IMR-90 (cell line): ENCODE data around the gene GJC2. TPM values are rescaled to one million over a fixed set of nuclear protein-coding genes. Genes with fewer than 3 reads are reported as not detected.

Experiments used
- ATAC-seq: fragments of 200-7000 bp; cut with Tn5 transposase; 2 replicates; pipeline ENCODE4 v1.9.1; 2020; ENCODE audit warnings: low read depth, mild to moderate bottlenecking, moderate library complexity
- BruUV-seq: library from RNA; stranded (reverse); fragments of 400-500 nt; replicated peaks from 2 replicates; lab custom pipeline; 2021; lab: Mats Ljungman, UMichigan
- CTCF ChIA-PET: fragments of 300-600 bp; formaldehyde crosslinking; extraction: SDS; loops from one replicate; lab custom pipeline; 2021; ENCODE audit warnings: antibody characterized with exemption; lab: Yijun Ruan, JAX
- POLR2A ChIA-PET: fragments of 300-600 bp; sonication (Branson Sonifier 250); formaldehyde crosslinking; loops from one replicate; lab custom pipeline; 2022; ENCODE audit warnings: antibody characterized with exemption; ENCODE audit not compliant: unreplicated experiment; lab: Charles Lee
- DNase-seq: peaks from one replicate; pipeline ENCODE4 v3.0.0; 2013
- H2AFZ ChIP-seq: replicated peaks from 2 replicates; pipeline ENCODE3; 2013; ENCODE audit warnings: low read length, mild to moderate bottlenecking; ENCODE audit not compliant: poor library complexity
- H2AK5ac ChIP-seq: 2 replicates; pipeline ENCODE4 v1.6.1; 2013; ENCODE audit warnings: low read depth, low read length, inconsistent platforms
- H2AK9ac ChIP-seq: replicated peaks from 2 replicates; pipeline ENCODE3; 2013; ENCODE audit warnings: mild to moderate bottlenecking, low read depth, low read length, moderate library complexity; ENCODE audit not compliant: poor library complexity
- H2BK120ac ChIP-seq: 2 replicates; pipeline ENCODE4 v1.6.1; 2013; ENCODE audit warnings: low read depth, low read length, inconsistent platforms
- H2BK15ac ChIP-seq: 3 replicates; pipeline ENCODE4 v1.6.1; 2013; ENCODE audit warnings: low read depth, low read length, inconsistent platforms
- H2BK20ac ChIP-seq: 2 replicates; pipeline ENCODE4 v1.6.1; 2013; ENCODE audit warnings: low read depth, mild to moderate bottlenecking, inconsistent platforms, low read length, moderate library complexity
- H2BK5ac ChIP-seq: 2 replicates; pipeline ENCODE4 v1.6.1; 2013; ENCODE audit warnings: mild to moderate bottlenecking, low read depth, low read length, inconsistent platforms; ENCODE audit not compliant: poor library complexity, severe bottlenecking
- H3K14ac ChIP-seq: replicated peaks from 2 replicates; pipeline ENCODE4 v1.6.1; 2013; ENCODE audit warnings: low read depth, low read length, inconsistent platforms
- H3K18ac ChIP-seq: 2 replicates; pipeline ENCODE4 v1.6.1; 2013; ENCODE audit warnings: low read depth, low read length, control low read depth
- H3K23ac ChIP-seq: 2 replicates; pipeline ENCODE4 v1.6.1; 2013; ENCODE audit warnings: low read depth, low read length, inconsistent platforms
- H3K27ac ChIP-seq: 2 replicates; pipeline ENCODE4 v1.5.1; 2013; ENCODE audit warnings: mild to moderate bottlenecking, control low read depth, low read length; ENCODE audit not compliant: insufficient read depth
- H3K27me3 ChIP-seq: 2 replicates; pipeline ENCODE4 v1.6.1; 2013; ENCODE audit warnings: low read length; ENCODE audit not compliant: control insufficient read depth, insufficient read depth
- H3K36me3 ChIP-seq: 2 replicates; pipeline ENCODE4 v1.6.1; 2013; ENCODE audit warnings: low read length, mixed read lengths; ENCODE audit not compliant: control insufficient read depth, insufficient read depth
- H3K4ac ChIP-seq: 2 replicates; pipeline ENCODE4 v1.6.1; 2013; ENCODE audit warnings: low read depth, low read length, inconsistent platforms
- H3K4me1 ChIP-seq: 2 replicates; pipeline ENCODE4 v1.6.1; 2013; ENCODE audit warnings: low read length, mixed read lengths; ENCODE audit not compliant: control insufficient read depth, insufficient read depth
- H3K4me2 ChIP-seq: 2 replicates; pipeline ENCODE4 v1.6.1; 2013; ENCODE audit warnings: low read depth, mild to moderate bottlenecking, control low read depth, low read length, moderate library complexity
- H3K4me3 ChIP-seq: 2 replicates; pipeline ENCODE4 v1.5.1; 2013; ENCODE audit warnings: low read depth, mild to moderate bottlenecking, control low read depth, low read length, moderate library complexity; ENCODE audit not compliant: insufficient read depth
- H3K56ac ChIP-seq: 2 replicates; pipeline ENCODE4 v1.6.1; 2013; ENCODE audit warnings: low read length, inconsistent platforms; ENCODE audit not compliant: insufficient read depth; ENCODE audit errors: extremely low read depth
- H3K79me1 ChIP-seq, 2 experiments: 2 replicates each; pipeline ENCODE4 v1.6.1; 2013; ENCODE audit warnings: low read length in 2 of 2, inconsistent platforms in 1 of 2, low read depth in 1 of 2
- H3K9ac ChIP-seq: 2 replicates; pipeline ENCODE4 v1.6.1; 2013; ENCODE audit warnings: low read depth, low read length, control low read depth
- H3K9me1 ChIP-seq: 2 replicates; pipeline ENCODE4 v1.6.1; 2013; ENCODE audit warnings: low read length, inconsistent platforms; ENCODE audit not compliant: insufficient read depth
- H3K9me3 ChIP-seq: 2 replicates; pipeline ENCODE4 v1.6.1; 2013; ENCODE audit warnings: low read length; ENCODE audit not compliant: control insufficient read depth, insufficient read depth
- H4K20me1 ChIP-seq: 2 replicates; pipeline ENCODE4 v1.6.1; 2013; ENCODE audit warnings: low read length, inconsistent platforms; ENCODE audit not compliant: insufficient read depth
- H4K5ac ChIP-seq: 2 replicates; pipeline ENCODE4 v1.6.1; 2013; ENCODE audit warnings: mild to moderate bottlenecking, low read depth, low read length, control low read depth
- H4K8ac ChIP-seq, 2 experiments: 2 replicates each; pipeline ENCODE4 v1.6.1; 2013; ENCODE audit warnings: low read depth in 2 of 2, low read length in 2 of 2, control low read depth in 1 of 2, inconsistent platforms in 1 of 2
- H4K91ac ChIP-seq: 2 replicates; pipeline ENCODE4 v1.6.1; 2013; ENCODE audit warnings: low read depth, low read length, inconsistent platforms; ENCODE audit not compliant: insufficient read depth
- BHLHE40 ChIP-seq: fragments of 150-350 bp; IDR thresholded peaks from 2 replicates; pipeline ENCODE4 v1.6.1; 2016; ENCODE audit warnings: mild to moderate bottlenecking, low read depth, low read length
- MAZ ChIP-seq: IDR thresholded peaks from 2 replicates; pipeline ENCODE4 v1.6.1; 2012; ENCODE audit warnings: low read depth, mild to moderate bottlenecking, low read length, improper control_type of control experiment, moderate library complexity, borderline replicate concordance
- MXI1 ChIP-seq: IDR thresholded peaks from 2 replicates; pipeline ENCODE4 v1.6.1; 2012; ENCODE audit warnings: low read depth, mild to moderate bottlenecking, low read length, moderate library complexity, borderline replicate concordance
- NFE2L2 ChIP-seq: fragments of 150-350 bp; IDR thresholded peaks from 2 replicates; pipeline ENCODE4 v1.6.1; 2016; ENCODE audit warnings: low read depth, mild to moderate bottlenecking, low read length
- POLR2A ChIP-seq: IDR thresholded peaks from 2 replicates; pipeline ENCODE4 v1.6.1; 2012; ENCODE audit warnings: mild to moderate bottlenecking, low read depth, low read length
- RFX5 ChIP-seq: IDR thresholded peaks from 2 replicates; pipeline ENCODE4 v1.8.0; 2012; ENCODE audit warnings: low read depth, mild to moderate bottlenecking, low read length, moderate library complexity
- SMC3 ChIP-seq: fragments of 150-350 bp; IDR thresholded peaks from 2 replicates; pipeline ENCODE4 v1.6.1; 2016; ENCODE audit warnings: low read depth, mild to moderate bottlenecking, antibody characterized with exemption, low read length, moderate library complexity
- WGBS, 2 experiments: methylation state at CpG; one replicate each; pipeline versions ENCODE4 v1.1.5 to v1.1.7; 2013; ENCODE audit warnings: missing lambda C conversion rate in 2 of 2; ENCODE audit not compliant: insufficient read length in 1 of 2; ENCODE audit errors: extremely low coverage in 2 of 2; 5-methylcytosine and 5-hydroxymethylcytosine counted together
- dilution Hi-C: fragments of 300-500 bp; cut with HindIII; formaldehyde crosslinking; loops from one replicate; pipeline ENCODE4 v1.14.3; 2018; ENCODE audit warnings: low sequenced_read_pairs; ENCODE audit not compliant: unreplicated experiment
- in situ Hi-C: fragments of 300-500 bp; cut with MboI; formaldehyde crosslinking; loops from 3 replicates; pipeline ENCODE4 v1.14.3; 2019; ENCODE audit warnings: low sequenced_read_pairs, inconsistent platforms, mixed read lengths
- intact Hi-C: fragments of 100-400 bp; cut with micrococcal nuclease; formaldehyde crosslinking; loops from 2 replicates; pipeline ENCODE4 v1.10.0; 2022
- polyA plus RNA-seq, 3 experiments: library from polyadenylated mRNA; depleted of rRNA; stranded (reverse); fragments of >200 nt; gene quantifications; 2 replicates each; pipeline ENCODE4 v1.2.3, GENCODE V29; 2012; ENCODE audit warnings: low replicate concordance in 1 of 3
- total RNA-seq: library from RNA; depleted of rRNA; stranded (reverse); fragments of >200 nt; gene quantifications from 2 replicates; pipeline ENCODE4 v1.2.3, GENCODE V29; 2012
- TF ChIP-seq, protein P1 (sequence below): fragments of 150-350 bp; IDR thresholded peaks from 2 replicates; pipeline ENCODE4 v1.6.1; 2016; ENCODE audit warnings: low read depth, mild to moderate bottlenecking, low read length, moderate library complexity, borderline replicate concordance
- TF ChIP-seq, protein P2 (sequence below): conservative IDR thresholded peaks from 2 replicates; pipeline ENCODE4 v1.5.1; 2012; ENCODE audit warnings: mild to moderate bottlenecking, low read depth, low read length, improper control_type of control experiment

The GJC2 gene
- total and polyA plus RNA-seq, 2 of the 4 experiments (the other 2 are of a cell fraction), result 1.1 to 1.7 TPM

DNA sequence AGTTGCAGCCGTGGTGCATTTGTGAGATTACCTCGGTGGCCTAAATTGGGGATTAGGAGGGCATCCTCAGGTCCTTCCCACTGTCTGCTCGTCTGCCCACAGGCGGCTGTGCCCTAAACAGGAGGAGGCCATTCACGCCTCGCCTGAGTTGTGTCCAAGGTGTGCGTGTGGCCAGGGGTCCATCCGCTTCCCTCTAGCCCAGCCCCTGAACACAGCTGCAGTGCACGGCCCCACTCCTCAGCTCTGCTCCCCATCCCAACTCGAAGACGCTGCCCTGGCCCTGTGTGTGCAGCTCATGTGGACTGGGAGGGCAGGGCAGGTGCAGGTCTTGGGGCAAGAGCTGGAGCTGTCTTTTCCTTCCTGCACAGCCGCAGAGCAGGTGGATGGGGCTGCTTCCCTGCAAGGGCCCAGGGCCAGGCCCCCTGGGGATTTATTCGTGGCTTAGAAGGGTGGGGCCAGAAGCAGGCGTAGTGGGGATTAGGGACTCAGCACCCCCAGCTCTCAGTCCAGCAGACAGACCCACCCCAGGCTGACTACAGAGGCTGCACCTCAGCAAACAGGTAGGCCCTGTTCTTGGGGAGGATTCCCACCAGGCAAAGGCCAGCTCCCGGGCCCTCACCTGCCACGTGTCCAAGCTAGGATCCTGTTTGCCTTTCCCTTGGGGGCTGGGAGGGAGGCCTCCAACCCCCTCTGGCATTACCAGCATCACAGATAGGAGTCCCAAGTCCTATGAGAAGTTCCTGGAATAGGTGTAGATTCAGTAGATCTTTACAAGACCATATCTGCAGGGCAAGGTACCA is 5.3 kb upstream of the GJC2 start (continued):
- TF ChIP-seq, protein P1, sequence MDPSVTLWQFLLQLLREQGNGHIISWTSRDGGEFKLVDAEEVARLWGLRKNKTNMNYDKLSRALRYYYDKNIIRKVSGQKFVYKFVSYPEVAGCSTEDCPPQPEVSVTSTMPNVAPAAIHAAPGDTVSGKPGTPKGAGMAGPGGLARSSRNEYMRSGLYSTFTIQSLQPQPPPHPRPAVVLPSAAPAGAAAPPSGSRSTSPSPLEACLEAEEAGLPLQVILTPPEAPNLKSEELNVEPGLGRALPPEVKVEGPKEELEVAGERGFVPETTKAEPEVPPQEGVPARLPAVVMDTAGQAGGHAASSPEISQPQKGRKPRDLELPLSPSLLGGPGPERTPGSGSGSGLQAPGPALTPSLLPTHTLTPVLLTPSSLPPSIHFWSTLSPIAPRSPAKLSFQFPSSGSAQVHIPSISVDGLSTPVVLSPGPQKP, result no peak
- no peak for TF ChIP-seq MAZ
- TF ChIP-seq SMC3, result no peak

GRCh38 chr1:228144993-228145343 is 4.8 kb upstream of the GJC2 start:
- Histone ChIP-seq H3K79me1 (peaks cover 5 to 76% of the 10 kb centered on the region in 2 experiments), H3K4ac (no peak overlapping the region), H3K9me3 (no peaks in the 10 kb centered on the region), H2AK9ac (no peak overlapping the region), H2BK120ac (no peak overlapping the region), H4K91ac (no peak overlapping the region), H3K4me2 (no peak overlapping the region), H3K4me3 (no peak overlapping the region), H3K4me1 (peaks cover 28% of the 10 kb centered on the region), H3K23ac (no peak overlapping the region), H3K14ac (no peak overlapping the region), H3K18ac (no peak overlapping the region), H3K9me1 (peaks cover 24% of the 10 kb centered on the region), H3K9ac (no peak overlapping the region), H2AFZ (no peak overlapping the region), H2BK20ac (no peak overlapping the region), H2BK5ac (no peak overlapping the region), H3K56ac (no peak overlapping the region), H4K8ac (no peak overlapping the region), H2AK5ac (no peak overlapping the region), H3K36me3 (peaks cover 15% of the 10 kb centered on the region), H3K27me3 (no peaks in the 10 kb centered on the region), H4K5ac (no peak overlapping the region), H3K27ac (no peak overlapping the region), H2BK15ac (no peak overlapping the region), H4K20me1 (peaks cover 67% of the 10 kb centered on the region)
- POLR2A ChIA-PET, result no interaction called here
- BruUV-seq, result no TSS peak
- no peak for DNase-seq
- CTCF ChIA-PET, result no interaction called here
- whole genome bisulfite sequencing, 2 experiments, result 100% methylated on average over 6 of the region's 8 CpGs; no CpG with 5 or more reads in 1 of the 2 experiments
- in situ Hi-C loops, result no loop called here
- TF ChIP-seq NFE2L2 (no peak), POLR2A (no peak), MXI1 (no peak), BHLHE40 (no peak), RFX5 (no peak)
- TF ChIP-seq, protein P2, sequence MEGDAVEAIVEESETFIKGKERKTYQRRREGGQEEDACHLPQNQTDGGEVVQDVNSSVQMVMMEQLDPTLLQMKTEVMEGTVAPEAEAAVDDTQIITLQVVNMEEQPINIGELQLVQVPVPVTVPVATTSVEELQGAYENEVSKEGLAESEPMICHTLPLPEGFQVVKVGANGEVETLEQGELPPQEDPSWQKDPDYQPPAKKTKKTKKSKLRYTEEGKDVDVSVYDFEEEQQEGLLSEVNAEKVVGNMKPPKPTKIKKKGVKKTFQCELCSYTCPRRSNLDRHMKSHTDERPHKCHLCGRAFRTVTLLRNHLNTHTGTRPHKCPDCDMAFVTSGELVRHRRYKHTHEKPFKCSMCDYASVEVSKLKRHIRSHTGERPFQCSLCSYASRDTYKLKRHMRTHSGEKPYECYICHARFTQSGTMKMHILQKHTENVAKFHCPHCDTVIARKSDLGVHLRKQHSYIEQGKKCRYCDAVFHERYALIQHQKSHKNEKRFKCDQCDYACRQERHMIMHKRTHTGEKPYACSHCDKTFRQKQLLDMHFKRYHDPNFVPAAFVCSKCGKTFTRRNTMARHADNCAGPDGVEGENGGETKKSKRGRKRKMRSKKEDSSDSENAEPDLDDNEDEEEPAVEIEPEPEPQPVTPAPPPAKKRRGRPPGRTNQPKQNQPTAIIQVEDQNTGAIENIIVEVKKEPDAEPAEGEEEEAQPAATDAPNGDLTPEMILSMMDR, result no peak
- intact Hi-C loops, result loop anchor here (5.0 kb wide), 1 partner anchor 43 kb away; the partner anchor contains the start of gene C1orf35
- dilution Hi-C loops, result no loop called here
- no peak for ATAC-seq
